Measurements from ENCODE around the gene B4GALT6. TPM values are rescaled to one million over a fixed set of nuclear protein-coding genes. Genes with fewer than 3 reads are reported as not detected.

The B4GALT6 gene
- total and polyA plus RNA-seq, 9 of the 15 experiments (the other 6 are each of a cell fraction or from before 2014, with no cell fraction given) = 0.03 to 0.27 (median 0.08) TPM

- no peak overlapping the region for H2AFZ ChIP-seq (ENCODE audit: low read depth, low read length)
- in situ Hi-C loops (cut with MboI) = no loop called here
- no peaks in the 10 kb centered on the region for H3K36me3 ChIP-seq (ENCODE audit: control insufficient read depth, insufficient read depth, low read length)
- CTCF ChIA-PET (ENCODE audit: low intra/inter-chr PET ratio) = no interaction called here
- no peak overlapping the region for H3K27ac ChIP-seq (ENCODE audit: extremely low read depth, low read depth, low read length)
- no peak for DNase-seq (ENCODE audit: extremely low read depth in 1 of 4, low spot score in 3 of 4)
- H3K4me2 ChIP-seq (ENCODE audit: insufficient read depth, low read length) = no peak overlapping the region
- no peaks in the 10 kb centered on the region for H4K20me1 ChIP-seq (replicated peaks; ENCODE audit: control insufficient read depth, insufficient read depth, low read length)
- H3K79me2 ChIP-seq (ENCODE audit: control insufficient read depth, insufficient read depth, low read length) = no peaks in the 10 kb centered on the region
- WGBS (ENCODE audit: insufficient coverage, low coverage, missing lambda C conversion rate) = 1% methylated on average over 5 of the region's 5 CpGs
- no peaks in the 10 kb centered on the region for H3K4me1 ChIP-seq (replicated peaks in 1 of 2; ENCODE audit: control insufficient read depth in 2 of 2, insufficient read depth in 2 of 2, low read length in 2 of 2)
- peaks cover 5% of the 10 kb centered on the region in 2 experiments; a peak in 2 of 5 replicates for H3K27me3 ChIP-seq (ENCODE audit: control insufficient read depth in 2 of 2, insufficient read depth in 2 of 2, low read length in 2 of 2)
- no peak overlapping the region for H3K4me3 ChIP-seq
- H3K9me3 ChIP-seq (replicated peaks; ENCODE audit: control insufficient read depth, insufficient read depth, low read depth, low read length) = no peaks in the 10 kb centered on the region
- intact Hi-C loops (cut with micrococcal nuclease) = no loop called here
- H3K9me1 ChIP-seq (ENCODE audit: control insufficient read depth, insufficient read depth, low read length) = no peaks in the 10 kb centered on the region
- no peak for ATAC-seq
- FAIRE-seq = no peak
- H3K9ac ChIP-seq (ENCODE audit: insufficient read depth in 1 of 2, low read depth in 2 of 2, low read length in 2 of 2) = no peak overlapping the region
- BruUV-seq (replicated peaks) = no TSS peak
- POLR2A ChIA-PET = no interaction called here
- TF ChIP-seq ETS1 (conservative IDR thresholded peaks at IDR 0.05; ENCODE audit: control insufficient read depth, low read depth, low read length) = no peak
- no peak for TF ChIP-seq ARID1B (IDR thresholded peaks at IDR 0.05)
- TF ChIP-seq ZNF764 (CRISPR knock-in tag; IDR thresholded peaks at IDR 0.05; ENCODE audit: low read depth) = no peak
- TF ChIP-seq MGA (IDR thresholded peaks at IDR 0.05) = no peak
- TF ChIP-seq MYBL2 (IDR thresholded peaks at IDR 0.05; ENCODE audit: low read depth) = no peak
- no peak for TF ChIP-seq MYBL2 (CRISPR knock-in tag; IDR thresholded peaks at IDR 0.05; ENCODE audit: borderline replicate concordance)
- TF ChIP-seq ZNF507 (tag; conservative IDR thresholded peaks at IDR 0.05) = no peak
- TF ChIP-seq FOXA3 (CRISPR knock-in tag; conservative IDR thresholded peaks at IDR 0.05 in 1 of 2, IDR thresholded peaks at IDR 0.05 in 1 of 2) = no peak
These were observed 101.1 kb downstream of the B4GALT6 start for GRCh38 chr18:31583185-31583854.
